Adrenal gland (tissue), 12 donors: ENCODE data around the gene ARHGEF12. TPM values are rescaled to one million over a fixed set of nuclear protein-coding genes. Genes with fewer than 3 reads are reported as not detected.
A peak's percentile ranks its signal among the peaks of the same experiment; 100 is the strongest.

Source experiments
- DNase-seq, 7 donors: peaks; one replicate each; pipeline ENCODE4 v3.0.0-alpha.2; 2019 to 2020
- H3K27ac ChIP-seq, 5 donors: fragments of 200-600 bp; sonication (generic) in 4 of 5; 1 replicate in 3 of 5; 2 replicates in 2 of 5; pipeline versions ENCODE4 v1.5.1 to v1.8.0; 2016 to 2020; ENCODE audit warnings: mild to moderate bottlenecking in 1 of 5
- H3K27me3 ChIP-seq: fragments of 200-600 bp; 2 replicates; pipeline ENCODE4 v1.8.0; 2021
- H3K36me3 ChIP-seq, 2 donors: fragments of 200-600 bp; replicated peaks in 1 of 2; 1 replicate in 1 of 2; 2 replicates in 1 of 2; pipeline versions ENCODE4 v1.5.1 to v1.8.0; 2018 to 2022
- H3K4me1 ChIP-seq, 2 donors: fragments of 200-600 bp; replicated peaks in 1 of 2; 1 replicate in 1 of 2; 2 replicates in 1 of 2; pipeline versions ENCODE4 v1.5.1 to v1.8.0; 2018 to 2021
- H3K4me3 ChIP-seq, 4 donors: fragments of 200-600 bp; sonication (generic) in 3 of 4; one replicate each; pipeline ENCODE4 v1.5.1; 2016 to 2018
- H3K9me3 ChIP-seq, 3 donors: fragments of 200-600 bp; sonication (generic) in 1 of 3; replicated peaks in 1 of 3; 1 replicate in 2 of 3; 2 replicates in 1 of 3; pipeline versions ENCODE4 v1.5.1 to v1.8.0; 2016 to 2021
- POLR2A ChIP-seq, 2 donors: fragments of 450-650 bp; IDR thresholded peaks; one replicate each; pipeline ENCODE4 v1.6.1; 2017; ENCODE audit warnings: antibody characterized with exemption in 2 of 2, mild to moderate bottlenecking in 2 of 2, moderate library complexity in 1 of 2
- WGBS, 4 donors: extraction: QIAGEN DNeasy Blood & Tissue Kit in 2 of 4; methylation state at CpG; one replicate each; pipeline versions ENCODE4 v1.1.5 to v1.1.7; 2013 to 2017; 5-methylcytosine and 5-hydroxymethylcytosine counted together
- intact Hi-C, 2 donors: fragments of 100-400 bp; cut with DNase I; formaldehyde crosslinking; loops; one replicate each; pipeline versions ENCODE4 v1.14.1 to v1.15.0; 2022 to 2023
- polyA plus RNA-seq, 3 donors: library from polyadenylated mRNA; stranded (reverse); fragments of 200-250 nt in 2 of 3; fragments of 350-450 nt in 1 of 3; fragmentation: Illumina TruSeq in 1 of 3; extraction: RNeasy Lipid Tissue Mini Kit (QIAGEN cat#74804) in 1 of 3; gene quantifications; one replicate each; pipeline ENCODE4 v1.2.3, GENCODE V29; 2013 to 2014
- total RNA-seq, 9 donors: library from RNA; depleted of rRNA in 4 of 9; stranded (reverse); fragments of >200 nt in 4 of 9; fragments of 120-200 nt in 1 of 9; fragmentation: NEBNext Ultra II Directional in 1 of 9; extraction: Animal tissue kit (Norgen Biotek cat#: 25700) in 1 of 9; gene quantifications; one replicate each; pipeline versions ENCODE4 v1.1.0 to v1.2.4, GENCODE V29; 2013 to 2023
- TF ChIP-seq, protein P1 (sequence below), 6 experiments: fragments of 450-650 bp in 4 of 6; fragments of 200-600 bp in 2 of 6; sonication (generic) in 1 of 6; IDR thresholded peaks; 1 replicate in 5 of 6; 2 replicates in 1 of 6; pipeline versions ENCODE4 v1.5.1 to v1.8.0; 2016 to 2021; ENCODE audit warnings: antibody characterized with exemption in 6 of 6, mild to moderate bottlenecking in 2 of 6, moderate library complexity in 1 of 6
- donor health status: healthy with polysubstance abuse.
- donor health status: Bipolar disorder and iron deficiency.
- donor health status: DM: yes; HTN: yes; CAD: no.
- donor health status: DM: no; HTN: no; CAD: no.
- donor health status: DM: no; HTN: no; CAD: no.
- donor health status: DM: yes; HTN: yes; CAD: no.

The ARHGEF12 gene
- total and polyA plus RNA-seq, 12 donors, result 20.2 to 125 (median 94.2) TPM

DNA sequence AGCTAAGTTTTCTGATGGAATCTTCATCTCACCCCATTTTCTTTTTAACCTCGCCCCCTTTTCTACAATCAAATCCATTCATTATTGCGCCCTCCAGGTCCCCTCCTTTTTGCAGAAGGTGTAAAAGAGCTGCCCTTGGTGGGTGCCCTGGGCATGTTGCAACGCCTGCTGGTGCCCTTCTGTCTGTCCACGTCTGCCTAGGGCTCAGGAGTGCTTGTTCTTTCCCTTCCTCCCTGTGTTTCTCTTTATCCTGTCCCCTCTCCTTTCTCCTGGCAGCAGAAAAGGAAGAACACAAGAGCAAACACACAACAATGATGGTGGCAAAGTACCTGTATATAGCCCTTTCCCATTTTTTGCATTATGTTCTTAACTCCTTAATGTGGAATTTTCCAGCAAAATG lies 17.3 kb upstream of the ARHGEF12 start:
- TF ChIP-seq POLR2A (IDR thresholded peaks at IDR 0.05), result no peak
- Histone ChIP-seq H3K9me3 (no peaks in the 10 kb centered on the region), H3K4me1 (peaks cover 0 to 12% of the 10 kb centered on the region in 2 donors), H3K27me3 (no peaks in the 10 kb centered on the region), H3K4me3 (no peak overlapping the region), H3K36me3 (no peaks in the 10 kb centered on the region), H3K27ac (no peak overlapping the region)
- intact Hi-C loops, result no loop called here
- no peak for DNase-seq
- WGBS, 4 donors, result 77 to 84% (median 81%) methylated on average over 4 of the region's 4 CpGs

DNA sequence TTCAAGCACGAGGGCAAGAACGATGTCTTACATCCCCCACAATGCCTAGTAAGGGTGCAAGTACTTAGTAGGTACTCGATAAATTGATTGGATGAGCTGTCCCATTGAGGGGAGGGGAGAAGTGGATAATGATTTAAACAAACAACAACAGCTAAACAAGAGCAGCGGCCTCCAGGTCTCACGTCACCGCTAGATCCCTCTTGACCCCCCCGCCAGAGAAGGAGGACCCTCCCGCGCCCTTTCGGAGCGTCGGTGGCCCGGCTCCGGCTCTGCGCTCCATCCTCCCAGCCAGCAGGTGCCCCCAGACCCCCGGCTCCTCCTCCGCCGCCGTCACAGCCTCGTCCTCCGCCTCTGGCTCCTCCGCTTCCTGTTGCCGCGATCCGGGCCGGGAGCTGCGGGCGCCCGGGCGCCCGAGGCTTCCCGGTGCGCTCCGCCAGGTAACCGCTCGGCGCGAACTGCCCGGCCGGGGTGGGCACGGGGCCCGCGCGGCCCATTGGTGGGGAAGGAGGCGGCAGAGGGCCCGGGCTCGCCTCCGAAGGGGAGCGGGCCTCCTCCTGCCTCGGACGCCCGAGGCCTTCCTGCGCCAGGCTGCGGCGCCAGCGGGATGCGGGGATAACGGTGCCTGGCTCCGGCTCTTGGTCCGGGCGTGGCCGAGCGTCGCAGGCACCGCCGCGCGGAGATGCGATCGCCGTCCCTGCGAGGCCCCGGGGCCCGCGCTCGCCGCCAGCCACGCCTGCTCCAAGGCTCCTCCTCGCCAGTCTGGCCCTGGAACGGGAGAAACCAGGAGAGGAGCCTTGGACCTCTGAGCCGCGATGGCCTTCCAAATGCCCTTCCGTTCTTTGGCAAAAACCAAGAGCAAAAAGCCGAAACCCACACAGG lies 11.0 kb upstream of the ARHGEF12 start, which contains the start of gene TLCD5:
Gene TLCD5, plus strand, starts transcription at position 368 of the 879 bp plus-strand sequence. CDS start 2,143 bp downstream, outside the sequence.
- H3K4me1 ChIP-seq, result peaks cover 15 to 34% of the 10 kb centered on the region in 2 donors
- H3K4me3 ChIP-seq, result peak within 1 kb of the TSS in 3 of 4 donors; percentile 23 to 75 (median 64)
- 0 to 2% (median 1%) methylated on average over 35 to 84 of the region's 84 CpGs for WGBS, 4 donors
- no peaks in the 10 kb centered on the region for H3K27me3 ChIP-seq
- DNase-seq, result peak; percentile 70 to 85 (median 78)
- H3K36me3 ChIP-seq, result peaks cover 0 to 3% of the 10 kb centered on the region in 2 donors
- H3K27ac ChIP-seq, result peak within 1 kb of the TSS; percentile 73 to 99 (median 93)
- H3K9me3 ChIP-seq, result no peaks in the 10 kb centered on the region
- TF ChIP-seq, protein P1, sequence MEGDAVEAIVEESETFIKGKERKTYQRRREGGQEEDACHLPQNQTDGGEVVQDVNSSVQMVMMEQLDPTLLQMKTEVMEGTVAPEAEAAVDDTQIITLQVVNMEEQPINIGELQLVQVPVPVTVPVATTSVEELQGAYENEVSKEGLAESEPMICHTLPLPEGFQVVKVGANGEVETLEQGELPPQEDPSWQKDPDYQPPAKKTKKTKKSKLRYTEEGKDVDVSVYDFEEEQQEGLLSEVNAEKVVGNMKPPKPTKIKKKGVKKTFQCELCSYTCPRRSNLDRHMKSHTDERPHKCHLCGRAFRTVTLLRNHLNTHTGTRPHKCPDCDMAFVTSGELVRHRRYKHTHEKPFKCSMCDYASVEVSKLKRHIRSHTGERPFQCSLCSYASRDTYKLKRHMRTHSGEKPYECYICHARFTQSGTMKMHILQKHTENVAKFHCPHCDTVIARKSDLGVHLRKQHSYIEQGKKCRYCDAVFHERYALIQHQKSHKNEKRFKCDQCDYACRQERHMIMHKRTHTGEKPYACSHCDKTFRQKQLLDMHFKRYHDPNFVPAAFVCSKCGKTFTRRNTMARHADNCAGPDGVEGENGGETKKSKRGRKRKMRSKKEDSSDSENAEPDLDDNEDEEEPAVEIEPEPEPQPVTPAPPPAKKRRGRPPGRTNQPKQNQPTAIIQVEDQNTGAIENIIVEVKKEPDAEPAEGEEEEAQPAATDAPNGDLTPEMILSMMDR (IDR thresholded peaks at IDR 0.05), result no peak
- TF ChIP-seq POLR2A (IDR thresholded peaks at IDR 0.05), result peak; percentile 74 to 83
- intact Hi-C loops, result no loop called here

DNA sequence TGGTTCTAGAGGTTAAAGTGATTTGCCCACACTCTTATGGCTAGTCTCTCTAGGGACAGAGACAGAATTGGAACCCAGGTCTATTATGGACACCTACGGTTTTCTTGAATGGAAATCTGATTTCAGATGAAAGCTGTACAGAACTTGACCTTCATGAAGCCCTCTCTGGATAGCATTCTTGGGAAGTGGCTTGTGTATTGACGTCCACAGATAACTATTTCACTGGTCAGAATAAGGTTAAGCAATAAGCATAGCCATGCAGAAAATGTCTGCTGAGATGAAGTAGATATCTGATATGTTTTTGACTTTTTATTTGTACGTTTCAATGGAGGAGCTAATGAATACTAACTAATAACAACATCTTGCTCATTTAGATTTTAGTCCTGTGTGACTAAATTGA lies 10.0 kb upstream of the ARHGEF12 start:
- Histone ChIP-seq H3K27me3 (no peaks in the 10 kb centered on the region), H3K27ac (peak overlapping the region; percentile 73 to 99 (median 93)), H3K36me3 (peaks cover 0 to 12% of the 10 kb centered on the region in 2 donors), H3K4me1 (peaks cover 23 to 45% of the 10 kb centered on the region in 2 donors), H3K4me3 (peak overlapping the region in 1 of 4 donors; percentile 75), H3K9me3 (no peaks in the 10 kb centered on the region)
- TF ChIP-seq, protein P1 (IDR thresholded peaks at IDR 0.05), result no peak
- peak in 1 of 2 donors; percentile 51 for TF ChIP-seq POLR2A (IDR thresholded peaks at IDR 0.05)
- 17 to 35% (median 22%) methylated on average over 3 of the region's 3 CpGs for WGBS, 4 donors
- DNase-seq, result peak in 1 of 7 donors; percentile 31
- intact Hi-C loops, result no loop called here

GRCh38 chr11:120326845-120327281 lies 9.3 kb upstream of the ARHGEF12 start:
- H3K9me3 ChIP-seq, result no peaks in the 10 kb centered on the region
- H3K4me3 ChIP-seq, result peak overlapping the region in 1 of 4 donors; percentile 75
- peaks cover 29 to 51% of the 10 kb centered on the region in 2 donors for H3K4me1 ChIP-seq
- intact Hi-C loops, result no loop called here
- H3K27ac ChIP-seq, result peak overlapping the region; percentile 73 to 99 (median 93)
- H3K27me3 ChIP-seq, result no peaks in the 10 kb centered on the region
- no peak for DNase-seq
- no peak for TF ChIP-seq POLR2A (IDR thresholded peaks at IDR 0.05)
- TF ChIP-seq, protein P1 (IDR thresholded peaks at IDR 0.05), result no peak
- peaks cover 0 to 12% of the 10 kb centered on the region in 2 donors for H3K36me3 ChIP-seq
- 21 to 28% (median 26%) methylated on average over 4 of the region's 4 CpGs for WGBS, 4 donors
